Jurkat, Clone E6-1 (cell line): ENCODE measurements around the gene NCAM1.

Experiments
- DNase-seq: peaks from one replicate; pipeline ENCODE4 v3.0.0-alpha.2; 2011; ENCODE audit warnings: low read depth, low spot score
- H3K4me3 ChIP-seq: 2 replicates; pipeline ENCODE4 v1.5.1; 2011; ENCODE audit warnings: mild to moderate bottlenecking, low read length, control low read depth, moderate library complexity

Gene NCAM1

GRCh38 chr11:112966561-112966960 lies 5.3 kb downstream of the NCAM1 start:
- DNase-seq = no peak
- no peak overlapping the region for H3K4me3 ChIP-seq

- DNase-seq = no peak
- H3K4me3 ChIP-seq = no peak overlapping the region
Observed at GRCh38 chr11:112967082-112967481, 5.9 kb downstream of the NCAM1 start.

DNA sequence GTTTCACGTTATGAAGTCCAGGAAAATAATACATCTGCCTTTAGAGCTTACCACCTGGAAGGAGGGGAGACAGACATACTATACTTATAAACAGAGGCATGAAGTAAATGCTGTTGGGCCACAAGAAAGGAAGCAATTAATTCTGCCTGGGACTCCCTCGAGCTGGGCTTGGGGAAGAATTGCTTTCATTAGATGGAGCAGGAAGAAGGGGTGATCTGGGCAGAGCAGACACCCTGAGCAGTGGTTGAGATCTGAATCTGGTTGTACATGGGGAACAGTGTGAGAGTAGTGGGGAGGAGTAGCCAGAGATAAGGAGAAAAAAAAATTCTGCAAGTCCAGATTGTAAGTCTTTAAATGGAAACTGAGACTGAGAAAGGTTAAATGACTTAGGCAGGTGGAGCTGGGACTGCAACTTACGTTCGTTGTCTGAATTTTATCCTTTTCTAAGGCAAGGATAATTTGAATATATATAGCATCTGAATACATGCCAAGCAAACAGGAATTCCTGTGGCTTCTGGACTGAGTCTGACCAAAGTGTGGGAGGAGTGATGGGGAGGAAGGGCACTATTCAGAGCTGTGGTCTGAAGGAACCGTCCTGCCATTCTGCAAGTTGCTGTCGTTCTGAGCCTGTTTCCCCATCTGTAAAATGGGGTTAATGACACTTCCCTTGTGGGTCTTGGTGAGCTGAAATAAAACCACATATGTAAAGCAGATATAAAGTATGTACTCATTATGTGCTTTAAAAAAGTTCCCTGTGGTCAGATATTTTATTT lies 7.9 kb downstream of the NCAM1 start:
- no peak overlapping the region for H3K4me3 ChIP-seq
- no peak for DNase-seq

- DNase-seq = no peak
- no peak overlapping the region for H3K4me3 ChIP-seq
Observed at GRCh38 chr11:112971195-112971594, 10.0 kb downstream of the NCAM1 start.

- no peak overlapping the region for H3K4me3 ChIP-seq
- no peak for DNase-seq
Observed at GRCh38 chr11:112971827-112972226, 10.6 kb downstream of the NCAM1 start.

DNA sequence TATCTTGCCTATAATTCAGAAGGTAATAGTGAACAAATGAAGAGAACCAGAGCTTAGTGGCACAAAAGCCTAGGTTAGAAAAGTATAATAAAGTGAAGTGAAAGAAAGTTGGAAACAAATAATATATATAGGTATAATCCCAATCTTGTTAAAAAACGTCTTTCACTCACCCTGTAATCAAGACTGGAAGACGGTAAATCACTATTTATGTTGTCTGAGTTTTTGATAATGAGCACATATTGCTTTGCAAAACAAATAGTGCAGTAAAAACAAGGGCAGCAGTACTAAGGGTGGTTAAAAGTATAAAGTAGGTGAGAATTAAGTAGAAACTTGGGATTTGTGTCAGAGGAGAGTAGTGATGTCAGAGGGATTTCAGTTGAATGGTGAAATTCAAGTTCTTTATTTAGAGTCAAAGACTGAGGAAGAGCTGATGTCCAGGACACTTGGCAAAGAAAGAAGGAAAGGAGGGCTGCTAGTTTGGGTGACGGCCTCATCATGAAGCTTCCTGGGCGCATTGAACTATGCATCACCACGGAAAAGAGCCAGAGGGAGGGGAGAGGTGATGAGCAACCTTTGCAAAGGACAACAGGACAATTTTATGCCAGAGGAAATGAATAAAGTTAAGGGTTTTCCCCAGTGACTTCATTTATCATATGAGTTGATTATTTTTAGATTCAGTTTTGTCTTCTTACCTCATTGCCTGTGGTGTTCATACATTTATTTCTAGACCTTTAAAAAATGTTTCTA lies 11.4 kb downstream of the NCAM1 start:
- H3K4me3 ChIP-seq = no peak overlapping the region
- no peak for DNase-seq

GRCh38 chr11:112975051-112975450 lies 13.8 kb downstream of the NCAM1 start:
- DNase-seq = no peak
- no peak overlapping the region for H3K4me3 ChIP-seq

- DNase-seq = no peak
- no peak overlapping the region for H3K4me3 ChIP-seq
Observed at GRCh38 chr11:112975493-112975892, 14.3 kb downstream of the NCAM1 start.

DNA sequence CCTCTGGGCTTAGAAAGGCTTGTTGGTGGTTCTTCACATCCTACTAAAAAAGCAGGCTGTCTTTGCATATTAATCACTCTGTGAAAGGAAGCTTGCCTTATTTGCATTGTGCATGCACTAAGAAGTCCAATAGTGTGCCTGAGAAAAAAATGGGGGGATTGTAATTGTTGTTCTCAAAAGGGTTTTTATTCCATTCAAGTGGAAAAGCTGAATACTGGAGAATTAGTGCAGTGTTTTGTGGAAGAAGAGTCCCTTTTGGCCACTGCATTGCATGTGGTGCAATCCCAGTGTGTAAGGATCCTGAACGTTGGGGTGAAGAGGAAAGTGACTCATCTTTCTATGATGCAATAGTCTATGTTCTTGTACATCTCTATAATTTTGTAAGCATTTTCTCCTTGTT lies 16.5 kb downstream of the NCAM1 start:
- no peak for DNase-seq
- no peak overlapping the region for H3K4me3 ChIP-seq

- no peak for DNase-seq
- no peak overlapping the region for H3K4me3 ChIP-seq
Observed at GRCh38 chr11:112983887-112984286, 22.7 kb downstream of the NCAM1 start.

- no peak for DNase-seq
- H3K4me3 ChIP-seq = no peak overlapping the region
Observed at GRCh38 chr11:112989198-112989597, 28.0 kb downstream of the NCAM1 start.

DNA sequence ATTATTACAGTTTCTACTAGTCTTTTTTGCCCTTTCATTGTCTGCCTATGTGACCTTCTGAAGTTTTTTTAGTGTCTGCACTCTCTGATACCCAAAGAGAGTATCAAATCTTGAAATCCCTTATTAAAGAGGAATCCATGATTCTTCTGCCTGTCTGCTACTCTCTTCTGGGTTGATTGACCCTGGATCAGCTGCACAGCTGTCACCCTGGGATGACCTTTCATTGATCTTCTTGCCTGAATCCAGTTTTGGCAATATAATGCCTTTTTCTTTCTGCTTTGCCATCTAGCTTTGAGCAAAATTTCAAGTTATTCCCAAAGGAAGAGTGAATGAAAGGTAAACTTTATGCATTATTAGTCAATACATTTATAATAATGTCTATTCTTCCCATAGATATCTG lies 32.6 kb downstream of the NCAM1 start:
- DNase-seq = no peak
- H3K4me3 ChIP-seq = no peak overlapping the region

DNA sequence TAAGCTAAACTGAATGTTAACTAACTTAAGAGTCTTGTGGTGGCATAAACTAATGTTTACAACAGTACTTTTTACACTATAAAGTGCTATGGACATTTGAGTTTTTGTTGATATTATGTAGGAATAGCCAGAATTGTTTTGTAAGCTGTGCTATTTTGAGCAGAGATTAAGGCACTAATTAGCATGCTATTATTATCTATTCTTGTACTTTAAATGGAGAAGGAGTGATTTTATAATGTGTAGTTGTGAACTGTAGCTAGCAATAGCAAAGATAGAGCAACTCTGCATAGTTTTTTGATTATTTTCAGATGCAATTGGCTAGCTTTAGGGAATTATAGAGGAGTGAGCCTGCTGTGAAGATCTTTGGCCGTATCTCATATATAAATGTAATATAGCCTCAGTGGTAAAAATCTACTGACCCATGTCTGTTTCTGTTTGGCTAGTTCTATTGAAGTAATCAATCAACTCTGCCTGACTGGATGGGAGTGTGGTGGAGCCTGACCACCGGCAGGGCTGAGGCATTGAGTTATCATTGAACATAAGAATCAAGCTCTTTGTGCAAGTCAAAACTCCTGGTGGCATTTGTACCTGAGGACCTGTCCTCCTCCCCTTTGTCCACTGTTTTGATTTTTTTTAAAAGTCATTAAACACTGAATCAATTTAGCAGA lies 34.3 kb downstream of the NCAM1 start:
- H3K4me3 ChIP-seq = no peak overlapping the region
- DNase-seq = no peak

DNA sequence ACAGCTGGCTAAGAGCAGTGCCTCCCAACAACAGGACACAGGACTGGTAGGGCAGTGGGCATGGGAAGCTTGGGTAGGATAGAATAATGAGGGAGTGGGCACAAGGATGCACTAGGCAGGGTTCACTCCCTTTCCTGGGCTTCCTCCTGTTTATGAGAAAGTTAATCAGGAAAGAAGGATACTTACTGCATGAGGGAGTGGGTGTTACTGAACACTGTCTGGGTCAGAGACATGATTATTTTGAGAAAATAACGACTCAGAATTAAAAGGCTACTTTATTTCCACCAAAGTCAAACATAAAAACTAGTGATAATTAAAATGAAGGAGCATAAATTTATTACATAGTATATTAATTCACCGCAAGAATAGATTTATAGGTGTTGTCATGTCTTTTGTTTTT lies 35.8 kb downstream of the NCAM1 start:
- no peak for DNase-seq
- no peak overlapping the region for H3K4me3 ChIP-seq

DNA sequence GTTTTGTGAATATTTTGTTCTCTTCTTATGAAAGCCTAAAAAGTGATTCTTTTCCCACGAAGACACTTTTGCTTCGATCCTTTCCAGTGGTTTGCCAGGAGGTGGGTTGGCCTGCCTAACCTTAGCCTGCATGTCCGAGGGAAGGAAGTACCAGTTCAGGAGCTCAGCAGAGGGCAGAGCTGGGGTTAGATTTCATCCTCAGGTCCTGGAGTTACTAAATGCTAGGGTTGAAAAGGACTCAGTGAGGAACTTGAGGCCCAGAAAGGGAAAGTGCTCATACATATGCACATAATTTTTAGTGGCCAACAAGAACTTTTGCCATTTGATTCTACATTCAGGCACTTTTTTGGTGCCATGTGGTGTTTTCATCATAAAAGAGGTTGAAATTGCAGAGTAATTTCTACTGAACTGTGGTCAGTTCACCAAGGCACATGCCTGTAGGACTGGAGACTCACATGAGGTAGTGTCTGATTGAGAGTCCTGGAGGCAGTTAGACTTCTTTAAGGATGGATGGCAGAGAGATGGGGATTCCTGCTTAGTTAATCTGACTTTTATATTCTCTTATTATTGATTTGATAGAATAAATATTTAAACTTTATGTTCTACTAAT lies 36.7 kb downstream of the NCAM1 start:
- H3K4me3 ChIP-seq = no peak overlapping the region
- no peak for DNase-seq

DNA sequence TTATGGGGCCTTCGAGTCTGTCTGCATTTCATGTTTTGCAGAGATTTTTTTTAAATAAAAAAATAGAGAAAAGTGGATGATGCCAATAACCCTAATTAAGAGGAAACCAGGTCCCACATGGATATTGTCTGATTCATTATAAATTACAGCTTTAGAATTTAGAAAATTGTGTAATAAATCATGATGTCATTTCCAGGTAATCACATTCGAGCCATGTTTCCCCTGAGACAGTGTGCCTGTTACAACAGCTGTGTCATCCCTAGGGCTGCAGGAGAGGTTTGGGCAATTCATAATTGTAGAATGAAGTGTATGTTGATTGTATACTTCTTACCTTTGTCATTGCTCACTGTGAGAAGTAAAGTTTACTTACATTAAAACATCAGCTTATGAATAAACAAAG lies 38.3 kb downstream of the NCAM1 start:
- DNase-seq = no peak
- no peak overlapping the region for H3K4me3 ChIP-seq

DNA sequence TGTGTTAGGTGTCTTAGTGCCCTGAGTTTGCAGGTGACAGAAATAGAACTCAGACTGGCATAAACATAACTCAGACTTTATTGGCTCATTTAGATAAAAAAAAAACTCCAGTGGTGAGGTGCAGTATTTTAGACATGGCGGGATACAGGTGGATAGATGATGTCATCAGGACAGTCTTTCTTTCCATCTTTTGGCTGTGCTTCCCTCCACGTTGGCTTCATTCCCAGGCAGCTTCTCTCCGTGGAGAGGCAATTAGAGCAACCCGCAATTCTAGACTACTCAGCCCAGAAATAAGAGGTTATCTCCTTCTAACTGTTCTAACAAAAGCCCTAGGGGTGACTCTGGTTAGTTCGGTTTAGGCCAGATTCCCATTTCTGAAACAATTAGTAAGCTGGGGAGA lies 40.5 kb downstream of the NCAM1 start:
- H3K4me3 ChIP-seq = no peak overlapping the region
- DNase-seq = no peak

DNA sequence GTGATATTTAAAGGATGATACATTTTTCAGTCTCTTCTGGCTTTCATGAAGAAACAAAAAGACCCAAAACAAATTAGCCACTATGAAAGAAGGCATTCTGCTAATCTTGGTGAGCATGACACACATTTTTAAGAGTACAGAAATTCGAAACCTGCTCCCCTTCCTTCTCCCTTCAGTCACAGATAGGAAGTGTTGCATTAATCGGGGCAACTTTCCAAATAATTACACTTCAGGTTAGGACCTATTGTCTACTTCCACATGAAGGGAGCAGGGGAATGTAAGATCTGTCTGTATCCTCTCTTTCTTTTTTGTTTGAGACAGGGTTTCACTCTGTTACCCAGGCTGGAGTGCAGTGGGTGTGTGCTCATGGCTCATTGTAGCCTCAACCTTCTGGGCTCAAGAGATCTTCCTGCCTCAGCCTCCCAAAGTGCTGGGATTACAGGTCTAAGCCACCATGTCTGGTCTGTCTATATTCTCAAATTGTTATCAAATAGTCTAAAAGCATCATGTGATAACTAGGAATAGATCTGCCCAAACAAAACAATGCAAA lies 45.8 kb downstream of the NCAM1 start:
- H3K4me3 ChIP-seq = no peak overlapping the region
- no peak for DNase-seq

DNA sequence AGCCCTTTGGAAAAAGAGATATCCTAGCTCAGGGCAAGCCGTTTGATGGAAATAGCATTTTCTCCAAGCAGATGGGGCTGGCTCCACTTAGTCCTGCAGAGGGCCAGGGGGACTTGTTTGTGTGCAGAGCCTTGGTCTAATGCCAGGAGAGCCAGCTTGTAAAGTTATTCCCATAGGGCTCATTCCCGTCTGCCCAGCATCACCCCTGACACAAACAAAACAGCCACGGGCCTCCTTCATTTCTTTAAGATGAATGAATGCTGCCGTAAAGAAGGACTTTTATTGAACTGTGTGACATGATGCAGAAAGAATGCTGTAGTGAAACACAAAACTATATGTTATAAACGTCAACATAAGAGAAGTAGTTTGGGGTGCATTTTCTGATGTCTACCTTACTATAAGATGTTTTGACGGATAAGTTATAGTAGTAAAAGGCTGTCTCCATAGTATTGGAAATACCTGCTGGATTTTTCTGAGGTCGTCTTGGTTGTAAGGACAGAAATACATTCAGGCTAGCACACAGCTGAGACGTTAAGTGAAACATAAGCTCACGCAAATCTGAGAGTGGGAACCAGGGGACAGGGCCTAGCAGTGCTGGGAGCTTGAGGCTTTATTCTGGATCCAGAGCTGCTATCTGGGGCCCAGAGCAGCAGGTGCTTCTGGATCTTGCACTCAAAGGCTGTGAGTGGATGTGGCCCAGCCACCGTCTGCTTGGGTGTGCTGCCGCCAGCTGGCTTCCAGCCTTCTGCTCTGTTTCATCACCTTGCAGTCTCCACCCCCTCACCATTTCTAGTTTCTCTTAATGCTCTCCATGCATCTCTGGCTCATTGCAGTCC lies 53.3 kb downstream of the NCAM1 start:
- no peak for DNase-seq
- H3K4me3 ChIP-seq = no peak overlapping the region
